Fibroblast of lung (primary cell): ENCODE results near the gene RNASE8.

ENCODE experiments used
- CTCF ChIP-seq, 2 donors: IDR thresholded peaks in 1 of 2; conservative IDR thresholded peaks in 1 of 2; 1 replicate in 1 of 2; 2 replicates in 1 of 2; pipeline ENCODE4 v1.5.1; 2011 to 2012; ENCODE audit warnings: low read length in 2 of 2, control low read depth in 1 of 2, inconsistent platforms in 1 of 2, low read depth in 1 of 2, mild to moderate bottlenecking in 1 of 2
- EZH2 ChIP-seq: IDR thresholded peaks from 2 replicates; pipeline ENCODE4 v1.5.1; 2012; ENCODE audit warnings: low read length, control low read depth, mild to moderate bottlenecking; ENCODE audit errors: missing control alignments

- TF ChIP-seq CTCF (conservative IDR thresholded peaks at IDR 0.05 in 1 of 2, IDR thresholded peaks at IDR 0.05 in 1 of 2; ENCODE audit: low read depth in 1 of 2, low read length in 2 of 2) = no peak
- TF ChIP-seq EZH2 = no peak
Measured at GRCh38 chr14:21056520-21057163, 980 bp upstream of the RNASE8 start.
